CD8-positive, alpha-beta memory T cell (primary cell): ENCODE data around the gene TMEM87B. TPM values are rescaled to one million over a fixed set of nuclear protein-coding genes. Genes with fewer than 3 reads are reported as not detected.

Experiments used
- CTCF ChIA-PET: fragments of 350-600 bp; sonication (Branson Sonifier 250); formaldehyde crosslinking; loops from one replicate; lab custom pipeline; 2021; ENCODE audit warnings: antibody characterized with exemption; lab: Charles Lee
- POLR2A ChIA-PET: fragments of 350-600 bp; sonication (Branson Sonifier 250); formaldehyde crosslinking; loops from one replicate; lab custom pipeline; 2021; ENCODE audit warnings: antibody characterized with exemption; lab: Charles Lee
- DNase-seq, 5 donors: peaks; one replicate each; pipeline versions ENCODE4 v3.0.0 to v3.0.0-alpha.2; 2020 to 2022; ENCODE audit warnings: mixed read lengths in 1 of 5
- H3K27ac ChIP-seq: one replicate; pipeline ENCODE4 v1.7.0; 2013; ENCODE audit warnings: low read depth, mild to moderate bottlenecking, low read length, moderate library complexity
- H3K27me3 ChIP-seq: 2 replicates; pipeline ENCODE4 v1.7.0; 2013; ENCODE audit warnings: low read length, mild to moderate bottlenecking; ENCODE audit not compliant: insufficient read depth, poor library complexity, severe bottlenecking
- H3K36me3 ChIP-seq: 2 replicates; pipeline ENCODE4 v1.7.0; 2013; ENCODE audit warnings: mild to moderate bottlenecking, low read length, moderate library complexity; ENCODE audit not compliant: insufficient read depth
- H3K4me1 ChIP-seq: 2 replicates; pipeline ENCODE4 v1.7.0; 2013; ENCODE audit warnings: mild to moderate bottlenecking, low read length, moderate library complexity; ENCODE audit not compliant: insufficient read depth
- H3K4me3 ChIP-seq: 2 replicates; pipeline ENCODE4 v1.7.0; 2013; ENCODE audit warnings: mild to moderate bottlenecking, low read length
- H3K9me3 ChIP-seq: 2 replicates; pipeline ENCODE4 v1.7.0; 2013; ENCODE audit warnings: mild to moderate bottlenecking, low read length
- H3K27ac Mint-ChIP-seq, 8 donors: one replicate each; pipeline ENCODE4 v1.8.0; 2020 to 2021; ENCODE audit warnings: mixed read lengths in 8 of 8, mild to moderate bottlenecking in 6 of 8, inconsistent platforms in 3 of 8, moderate library complexity in 3 of 8
- H3K27me3 Mint-ChIP-seq, 2 donors: one replicate each; pipeline ENCODE4 v1.8.0; 2020 to 2021; ENCODE audit warnings: mixed read lengths in 2 of 2, mild to moderate bottlenecking in 1 of 2, moderate library complexity in 1 of 2
- H3K36me3 Mint-ChIP-seq, 3 donors: one replicate each; pipeline ENCODE4 v1.8.0; 2020 to 2021; ENCODE audit warnings: mixed read lengths in 3 of 3, inconsistent platforms in 1 of 3, mild to moderate bottlenecking in 1 of 3
- H3K4me1 Mint-ChIP-seq, 3 donors: one replicate each; pipeline ENCODE4 v1.8.0; 2020 to 2021; ENCODE audit warnings: mixed read lengths in 3 of 3, inconsistent platforms in 1 of 3, mild to moderate bottlenecking in 1 of 3
- H3K4me3 Mint-ChIP-seq, 7 donors: one replicate each; pipeline ENCODE4 v1.8.0; 2020 to 2021; ENCODE audit warnings: mixed read lengths in 7 of 7, mild to moderate bottlenecking in 6 of 7, moderate library complexity in 4 of 7, inconsistent platforms in 2 of 7
- H3K9me3 Mint-ChIP-seq, 5 donors: one replicate each; pipeline ENCODE4 v1.8.0; 2020 to 2022; ENCODE audit warnings: mixed read lengths in 5 of 5, mild to moderate bottlenecking in 3 of 5, moderate library complexity in 2 of 5, inconsistent platforms in 1 of 5
- polyA plus RNA-seq: library from polyadenylated mRNA; unstranded; fragments of 300-500 nt; fragmentation: Illumina TruSeq; gene quantifications from one replicate; pipeline ENCODE4 v1.2.3, GENCODE V29; 2021
- total RNA-seq, 2 experiments: library from RNA; stranded (reverse); gene quantifications; one replicate each; pipeline ENCODE4 v1.2.3, GENCODE V29; 2021

TMEM87B gene
- total and polyA plus RNA-seq, 3 experiments from 2014 or later: 12.9 to 17.3 (median 16.8) TPM

- Histone ChIP-seq H3K27ac (no peak overlapping the region), H3K27me3 (no peaks in the 10 kb centered on the region), H3K4me1 (no peaks in the 10 kb centered on the region), H3K9me3 (no peaks in the 10 kb centered on the region), H3K36me3 (peaks cover 23% of the 10 kb centered on the region), H3K4me3 (no peak overlapping the region)
- H3K4me1 Mint-ChIP-seq: peaks cover 18 to 29% (median 25%) of the 10 kb centered on the region in 3 donors
- H3K4me3 Mint-ChIP-seq: no peak overlapping the region
- no peak for DNase-seq
- no peak overlapping the region for H3K27ac Mint-ChIP-seq
- POLR2A ChIA-PET: no interaction called here
- H3K27me3 Mint-ChIP-seq: no peaks in the 10 kb centered on the region
- H3K9me3 Mint-ChIP-seq: peaks cover 2 to 8% (median 3%) of the 10 kb centered on the region in 5 donors
- CTCF ChIA-PET: no interaction called here
- peaks cover 23 to 80% (median 42%) of the 10 kb centered on the region in 3 donors for H3K36me3 Mint-ChIP-seq
Observed at GRCh38 chr2:112077814-112078213, 22.7 kb downstream of the TMEM87B start.

GRCh38 chr2:112081262-112081661, 26.2 kb downstream of the TMEM87B start:
- CTCF ChIA-PET: no interaction called here
- DNase-seq: no peak
- no peak overlapping the region for H3K4me3 ChIP-seq
- Mint-ChIP-seq H3K27ac (peak overlapping the region in 1 of 8 donors; percentile 33), H3K4me1 (peaks cover 5 to 9% (median 6%) of the 10 kb centered on the region in 3 donors), H3K36me3 (peaks cover 3 to 82% (median 43%) of the 10 kb centered on the region in 3 donors), H3K9me3 (no peaks in the 10 kb centered on the region), H3K27me3 (no peaks in the 10 kb centered on the region), H3K4me3 (no peak overlapping the region)
- POLR2A ChIA-PET: no interaction called here
- no peaks in the 10 kb centered on the region for H3K27me3 ChIP-seq
- H3K27ac ChIP-seq: no peak overlapping the region
- no peaks in the 10 kb centered on the region for H3K9me3 ChIP-seq
- H3K4me1 ChIP-seq: no peaks in the 10 kb centered on the region
- H3K36me3 ChIP-seq: peaks cover 38% of the 10 kb centered on the region

- Histone ChIP-seq H3K4me1 (no peaks in the 10 kb centered on the region), H3K9me3 (no peaks in the 10 kb centered on the region), H3K36me3 (peaks cover 59% of the 10 kb centered on the region), H3K27ac (no peak overlapping the region), H3K27me3 (no peaks in the 10 kb centered on the region), H3K4me3 (no peak overlapping the region)
- Mint-ChIP-seq H3K9me3 (no peaks in the 10 kb centered on the region), H3K27me3 (peaks cover 0 to 2% of the 10 kb centered on the region in 2 donors), H3K4me3 (no peak overlapping the region), H3K4me1 (peaks cover 4 to 7% (median 5%) of the 10 kb centered on the region in 3 donors), H3K27ac (peak overlapping the region in 5 of 8 donors; percentile 19 to 73 (median 43)), H3K36me3 (peaks cover 16 to 87% (median 56%) of the 10 kb centered on the region in 3 donors)
- ChIA-PET CTCF (no interaction called here), POLR2A (no interaction called here)
- no peak for DNase-seq
Observed at GRCh38 chr2:112084689-112085374, 29.8 kb downstream of the TMEM87B start.

- ChIA-PET CTCF (no interaction called here), POLR2A (no interaction called here)
- no peak overlapping the region for H3K27ac ChIP-seq
- Mint-ChIP-seq H3K27ac (peak overlapping the region in 4 of 8 donors; percentile 13 to 66 (median 44)), H3K4me1 (peaks cover 5 to 7% (median 6%) of the 10 kb centered on the region in 3 donors), H3K27me3 (peaks cover 0 to 2% of the 10 kb centered on the region in 2 donors), H3K9me3 (no peaks in the 10 kb centered on the region), H3K4me3 (no peak overlapping the region), H3K36me3 (peaks cover 16 to 91% (median 61%) of the 10 kb centered on the region in 3 donors)
- H3K4me1 ChIP-seq: no peaks in the 10 kb centered on the region
- no peaks in the 10 kb centered on the region for H3K9me3 ChIP-seq
- no peak overlapping the region for H3K4me3 ChIP-seq
- H3K27me3 ChIP-seq: no peaks in the 10 kb centered on the region
- H3K36me3 ChIP-seq: peaks cover 64% of the 10 kb centered on the region
- DNase-seq: no peak
Observed at GRCh38 chr2:112085375-112085730, 30.3 kb downstream of the TMEM87B start.

- Histone ChIP-seq H3K4me1 (no peaks in the 10 kb centered on the region), H3K4me3 (no peak overlapping the region), H3K27ac (no peak overlapping the region), H3K9me3 (no peaks in the 10 kb centered on the region), H3K27me3 (no peaks in the 10 kb centered on the region), H3K36me3 (peaks cover 60% of the 10 kb centered on the region)
- ChIA-PET POLR2A (no interaction called here), CTCF (no interaction called here)
- no peaks in the 10 kb centered on the region for H3K9me3 Mint-ChIP-seq
- no peak for DNase-seq
- peaks cover 16 to 89% (median 58%) of the 10 kb centered on the region in 3 donors for H3K36me3 Mint-ChIP-seq
- no peak overlapping the region for H3K4me3 Mint-ChIP-seq
- peaks cover 0 to 2% of the 10 kb centered on the region in 2 donors for H3K27me3 Mint-ChIP-seq
- H3K4me1 Mint-ChIP-seq: peaks cover 3 to 5% (median 4%) of the 10 kb centered on the region in 3 donors
- peak overlapping the region in 2 of 8 donors; percentile 15 to 55 for H3K27ac Mint-ChIP-seq
Observed at GRCh38 chr2:112085916-112086669, 31.0 kb downstream of the TMEM87B start.

- peak overlapping the region in 2 of 8 donors; percentile 55 to 67 for H3K27ac Mint-ChIP-seq
Observed at GRCh38 chr2:112087346-112088020, 32.4 kb downstream of the TMEM87B start.

GRCh38 chr2:112089375-112089774, 34.3 kb downstream of the TMEM87B start:
- POLR2A ChIA-PET: no interaction called here
- Histone ChIP-seq H3K4me1 (no peaks in the 10 kb centered on the region), H3K9me3 (no peaks in the 10 kb centered on the region), H3K4me3 (no peak overlapping the region), H3K27me3 (no peaks in the 10 kb centered on the region), H3K36me3 (peaks cover 44% of the 10 kb centered on the region), H3K27ac (no peak overlapping the region)
- DNase-seq: no peak
- Mint-ChIP-seq H3K36me3 (peaks cover 13 to 83% (median 50%) of the 10 kb centered on the region in 3 donors), H3K9me3 (no peaks in the 10 kb centered on the region), H3K4me1 (peaks cover 13 to 18% (median 14%) of the 10 kb centered on the region in 3 donors), H3K27ac (peak overlapping the region in 1 of 8 donors; percentile 55), H3K4me3 (no peak overlapping the region), H3K27me3 (peaks cover 0 to 2% of the 10 kb centered on the region in 2 donors)
- CTCF ChIA-PET: no interaction called here

More at GRCh38 chr2:112087346-112088020, 32.4 kb downstream of the TMEM87B start:
- Mint-ChIP-seq H3K9me3 (no peaks in the 10 kb centered on the region), H3K4me3 (peak overlapping the region in 1 of 7 donors; percentile 37), H3K4me1 (peaks cover 10 to 13% (median 11%) of the 10 kb centered on the region in 3 donors), H3K27me3 (peaks cover 0 to 2% of the 10 kb centered on the region in 2 donors), H3K36me3 (peaks cover 16 to 88% (median 58%) of the 10 kb centered on the region in 3 donors)
- Histone ChIP-seq H3K9me3 (no peaks in the 10 kb centered on the region), H3K27ac (no peak overlapping the region), H3K4me3 (no peak overlapping the region), H3K4me1 (no peaks in the 10 kb centered on the region), H3K36me3 (peaks cover 54% of the 10 kb centered on the region), H3K27me3 (no peaks in the 10 kb centered on the region)
- DNase-seq: no peak
- CTCF ChIA-PET: interaction anchor here (1.0 kb wide), 1 partner anchor 34 kb away, joined by 3 read pairs; no protein-coding TSS in a partner anchor
- POLR2A ChIA-PET: no interaction called here
